Nephron progenitor cell (in vitro differentiated cells): Measurements from ENCODE around the gene NFATC3.

Experiments used
- DNase-seq: peaks from one replicate; pipeline ENCODE4 v3.0.0; 2021
- H3K27ac Mint-ChIP-seq: 2 replicates; pipeline ENCODE4 v1.8.0; 2021; ENCODE audit warnings: mild to moderate bottlenecking, moderate library complexity, mixed read lengths
- H3K27me3 Mint-ChIP-seq: 2 replicates; pipeline ENCODE4 v1.8.0; 2021; ENCODE audit warnings: mild to moderate bottlenecking, low read depth, mixed read lengths; ENCODE audit not compliant: poor library complexity
- H3K36me3 Mint-ChIP-seq: 2 replicates; pipeline ENCODE4 v1.8.0; 2021; ENCODE audit warnings: low read depth, mixed read lengths
- H3K4me1 Mint-ChIP-seq: 2 replicates; pipeline ENCODE4 v1.8.0; 2021; ENCODE audit warnings: mixed read lengths
- H3K4me3 Mint-ChIP-seq: 2 replicates; pipeline ENCODE4 v1.8.0; 2021; ENCODE audit warnings: mild to moderate bottlenecking, moderate library complexity, mixed read lengths
- H3K9me3 Mint-ChIP-seq: 2 replicates; pipeline ENCODE4 v1.8.0; 2021; ENCODE audit warnings: mild to moderate bottlenecking, moderate library complexity, mixed read lengths
- TF ChIP-seq, protein P1 (sequence below): fragments of 200-600 bp; sonication (generic); IDR thresholded peaks from 2 replicates; pipeline ENCODE4 v1.5.0; 2021; ENCODE audit warnings: antibody characterized with exemption

The NFATC3 gene

DNA sequence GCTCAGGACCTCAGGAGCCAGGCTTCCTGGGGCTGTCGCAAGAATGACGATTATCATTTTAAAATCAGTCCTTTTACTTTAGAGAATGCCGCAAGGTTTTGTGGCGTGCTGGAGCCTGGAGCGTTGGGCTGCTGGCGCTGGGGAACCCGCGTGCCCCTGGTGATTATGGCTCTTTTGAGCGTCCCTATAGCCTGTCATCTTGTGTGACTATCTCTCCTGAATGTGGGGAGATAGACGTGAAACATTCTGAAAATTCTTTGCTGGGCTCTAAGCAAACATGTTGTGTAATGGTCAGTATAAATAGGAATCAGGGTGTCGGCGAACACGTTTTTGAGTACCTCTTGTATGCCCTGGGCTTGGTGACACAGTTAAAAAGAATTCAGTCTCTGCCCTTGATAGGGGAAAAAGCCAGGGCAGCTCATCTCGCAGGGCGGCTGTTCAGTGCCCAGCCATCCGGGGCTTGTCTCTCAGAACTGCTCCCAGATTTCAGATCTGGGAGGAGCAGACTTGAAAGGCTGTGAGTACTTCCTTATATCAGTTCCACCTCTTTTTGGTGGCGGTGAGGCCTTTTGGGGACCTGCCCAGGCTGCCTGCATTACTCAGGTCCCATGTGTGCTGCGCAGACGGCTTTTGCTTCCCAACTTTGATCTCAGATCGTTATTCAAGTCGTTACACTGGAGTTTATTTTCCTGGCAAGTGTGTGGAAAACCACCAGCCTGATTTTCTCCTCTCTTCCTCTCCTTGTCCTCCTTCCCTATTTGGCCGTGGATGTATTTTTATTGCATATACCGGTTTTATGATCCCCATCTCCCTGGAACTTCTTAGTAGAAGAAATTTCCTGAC, 180.1 kb downstream of the NFATC3 start:
- H3K4me1 Mint-ChIP-seq = peaks cover 57% of the 10 kb centered on the region
- TF ChIP-seq, protein P1, sequence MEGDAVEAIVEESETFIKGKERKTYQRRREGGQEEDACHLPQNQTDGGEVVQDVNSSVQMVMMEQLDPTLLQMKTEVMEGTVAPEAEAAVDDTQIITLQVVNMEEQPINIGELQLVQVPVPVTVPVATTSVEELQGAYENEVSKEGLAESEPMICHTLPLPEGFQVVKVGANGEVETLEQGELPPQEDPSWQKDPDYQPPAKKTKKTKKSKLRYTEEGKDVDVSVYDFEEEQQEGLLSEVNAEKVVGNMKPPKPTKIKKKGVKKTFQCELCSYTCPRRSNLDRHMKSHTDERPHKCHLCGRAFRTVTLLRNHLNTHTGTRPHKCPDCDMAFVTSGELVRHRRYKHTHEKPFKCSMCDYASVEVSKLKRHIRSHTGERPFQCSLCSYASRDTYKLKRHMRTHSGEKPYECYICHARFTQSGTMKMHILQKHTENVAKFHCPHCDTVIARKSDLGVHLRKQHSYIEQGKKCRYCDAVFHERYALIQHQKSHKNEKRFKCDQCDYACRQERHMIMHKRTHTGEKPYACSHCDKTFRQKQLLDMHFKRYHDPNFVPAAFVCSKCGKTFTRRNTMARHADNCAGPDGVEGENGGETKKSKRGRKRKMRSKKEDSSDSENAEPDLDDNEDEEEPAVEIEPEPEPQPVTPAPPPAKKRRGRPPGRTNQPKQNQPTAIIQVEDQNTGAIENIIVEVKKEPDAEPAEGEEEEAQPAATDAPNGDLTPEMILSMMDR = no peak
- no peaks in the 10 kb centered on the region for H3K36me3 Mint-ChIP-seq
- peak overlapping the region; percentile 91 for H3K4me3 Mint-ChIP-seq
- H3K27ac Mint-ChIP-seq = peak overlapping the region; percentile 53
- H3K27me3 Mint-ChIP-seq = peaks cover 3% of the 10 kb centered on the region
- peak; percentile 33 for DNase-seq
- no peaks in the 10 kb centered on the region for H3K9me3 Mint-ChIP-seq

GRCh38 chr16:68267612-68268405, 182.6 kb downstream of the NFATC3 start:
- Mint-ChIP-seq H3K27ac (peak overlapping the region; percentile 12), H3K4me1 (peaks cover 67% of the 10 kb centered on the region), H3K4me3 (peak overlapping the region; percentile 66), H3K9me3 (no peaks in the 10 kb centered on the region), H3K36me3 (no peaks in the 10 kb centered on the region), H3K27me3 (no peaks in the 10 kb centered on the region)
- DNase-seq = no peak
- TF ChIP-seq, protein P1 = no peak

DNA sequence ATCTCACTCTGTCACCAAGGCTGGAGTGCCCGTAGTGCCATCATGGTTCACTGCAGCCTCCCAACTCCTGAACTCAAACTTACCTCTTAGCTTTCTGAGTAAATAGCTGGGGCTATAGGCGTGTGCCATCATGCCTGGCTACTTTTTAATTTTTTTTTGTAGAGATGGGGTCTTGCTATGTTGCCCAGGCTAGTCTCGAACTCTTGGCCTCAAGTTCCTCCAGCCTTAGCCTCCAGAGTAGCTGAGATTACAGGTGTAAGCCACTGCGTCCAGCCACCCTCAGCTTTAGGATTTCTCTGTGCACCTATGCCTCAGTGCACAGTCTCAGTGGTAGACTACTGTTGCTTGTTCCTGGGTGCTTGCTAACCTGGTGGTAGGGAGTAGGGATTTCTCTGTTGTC, 184.6 kb downstream of the NFATC3 start:
- peaks cover 52% of the 10 kb centered on the region for H3K4me1 Mint-ChIP-seq
- H3K27me3 Mint-ChIP-seq = no peaks in the 10 kb centered on the region
- H3K27ac Mint-ChIP-seq = no peak overlapping the region
- no peaks in the 10 kb centered on the region for H3K9me3 Mint-ChIP-seq
- H3K36me3 Mint-ChIP-seq = peaks cover 5% of the 10 kb centered on the region
- no peak for DNase-seq
- H3K4me3 Mint-ChIP-seq = no peak overlapping the region
- TF ChIP-seq, protein P1 = no peak

DNA sequence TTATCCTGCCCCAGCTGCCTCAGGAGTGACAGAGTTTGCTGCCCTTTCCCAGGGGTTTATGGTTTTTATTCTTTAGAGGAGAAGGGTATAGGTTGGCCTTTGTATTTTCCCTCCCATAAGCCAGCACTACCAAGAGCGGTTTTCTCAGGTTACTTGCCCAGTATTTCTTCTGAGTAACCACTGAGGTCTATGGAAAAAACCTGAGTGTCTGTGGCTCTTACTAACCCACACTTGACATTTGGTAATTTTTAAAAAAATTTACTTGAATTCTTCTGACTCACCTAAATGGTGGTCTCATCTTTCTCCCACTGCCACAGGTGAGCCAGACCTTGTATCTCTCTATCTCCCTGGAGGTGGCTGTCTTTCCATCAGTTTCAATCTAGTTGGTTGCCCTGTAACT, 185.2 kb downstream of the NFATC3 start:
- no peak for DNase-seq
- H3K9me3 Mint-ChIP-seq = no peaks in the 10 kb centered on the region
- TF ChIP-seq, protein P1 = no peak

GRCh38 chr16:68272507-68273209, 187.5 kb downstream of the NFATC3 start:
- peaks cover 34% of the 10 kb centered on the region for H3K4me1 Mint-ChIP-seq

More for the DNA sequence above, 185.2 kb downstream of the NFATC3 start:
- Mint-ChIP-seq H3K4me3 (no peak overlapping the region), H3K27ac (no peak overlapping the region), H3K36me3 (peaks cover 5% of the 10 kb centered on the region), H3K4me1 (peaks cover 46% of the 10 kb centered on the region), H3K27me3 (no peaks in the 10 kb centered on the region)

More at GRCh38 chr16:68272507-68273209, 187.5 kb downstream of the NFATC3 start:
- TF ChIP-seq, protein P1 = no peak
- no peak overlapping the region for H3K4me3 Mint-ChIP-seq
- H3K27me3 Mint-ChIP-seq = no peaks in the 10 kb centered on the region
- H3K27ac Mint-ChIP-seq = no peak overlapping the region
- H3K9me3 Mint-ChIP-seq = no peaks in the 10 kb centered on the region
- peaks cover 15% of the 10 kb centered on the region for H3K36me3 Mint-ChIP-seq
- no peak for DNase-seq
